Spleen (tissue), 11 donors: Measurements from ENCODE around the gene MRPS26. TPM values are rescaled to one million over a fixed set of nuclear protein-coding genes. Genes with fewer than 3 reads are reported as not detected.
"Not testable (repeated sequence)": the region's sequence is repeated elsewhere in the genome, so short reads cannot be mapped to it uniquely, and the experiment has no call there.

ENCODE experiments used
- DNase-seq: peaks from one replicate; pipeline ENCODE4 v3.0.0-alpha.2; 2020
- H3K27ac ChIP-seq, 8 donors: fragments of 200-600 bp; sonication (generic) in 7 of 8; 1 replicate in 4 of 8; 2 replicates in 4 of 8; pipeline versions ENCODE4 v1.5.0 to v1.8.0; 2016 to 2021; ENCODE audit warnings: inconsistent platforms in 4 of 8, mild to moderate bottlenecking in 4 of 8, moderate library complexity in 1 of 8
- H3K27me3 ChIP-seq, 7 donors: fragments of 200-600 bp; sonication (generic) in 6 of 7; replicated peaks in 1 of 7; 1 replicate in 4 of 7; 2 replicates in 3 of 7; pipeline versions ENCODE4 v1.5.0 to v1.8.0; 2016 to 2021; ENCODE audit warnings: inconsistent platforms in 3 of 7, mild to moderate bottlenecking in 1 of 7
- H3K36me3 ChIP-seq, 6 donors: fragments of 200-600 bp; sonication (generic) in 5 of 6; 1 replicate in 4 of 6; 2 replicates in 2 of 6; pipeline versions ENCODE4 v1.5.0 to v1.8.0; 2016 to 2021; ENCODE audit warnings: inconsistent platforms in 2 of 6
- H3K4me1 ChIP-seq, 6 donors: fragments of 200-600 bp; sonication (generic) in 5 of 6; 1 replicate in 3 of 6; 2 replicates in 3 of 6; pipeline versions ENCODE4 v1.5.0 to v1.8.0; 2016 to 2021; ENCODE audit warnings: inconsistent platforms in 3 of 6
- H3K4me3 ChIP-seq, 8 donors: fragments of 200-600 bp; sonication (generic) in 7 of 8; 1 replicate in 4 of 8; 2 replicates in 4 of 8; pipeline versions ENCODE4 v1.5.0 to v1.8.0; 2016 to 2021; ENCODE audit warnings: inconsistent platforms in 4 of 8, mild to moderate bottlenecking in 4 of 8, moderate library complexity in 2 of 8
- H3K9me3 ChIP-seq, 8 donors: fragments of 200-600 bp; sonication (generic) in 7 of 8; 1 replicate in 4 of 8; 2 replicates in 4 of 8; pipeline versions ENCODE4 v1.5.0 to v1.8.0; 2016 to 2021; ENCODE audit warnings: inconsistent platforms in 4 of 8
- CTCF ChIP-seq, 11 experiments: fragments of 200-600 bp in 7 of 11; fragments of 450-650 bp in 4 of 11; sonication (generic) in 4 of 11; IDR thresholded peaks in 8 of 11; conservative IDR thresholded peaks in 3 of 11; 1 replicate in 7 of 11; 2 replicates in 4 of 11; pipeline versions ENCODE4 v1.4.0 to v1.8.0; 2016 to 2021; ENCODE audit warnings: antibody characterized with exemption in 11 of 11, inconsistent platforms in 4 of 11, mild to moderate bottlenecking in 1 of 11
- POLR2A ChIP-seq, 3 donors: fragments of 450-650 bp; IDR thresholded peaks; one replicate each; pipeline ENCODE4 v1.5.1; 2017; ENCODE audit warnings: antibody characterized with exemption in 3 of 3, mild to moderate bottlenecking in 1 of 3
- POLR2AphosphoS5 ChIP-seq, 3 donors: sonication (generic); formaldehyde crosslinking; IDR thresholded peaks; one replicate each; pipeline ENCODE4 v1.5.1; 2017; ENCODE audit warnings: antibody characterized with exemption in 3 of 3
- WGBS, 5 donors: extraction: QIAGEN DNeasy Blood & Tissue Kit in 3 of 5; methylation state at CpG; one replicate each; pipeline versions ENCODE4 v1.1.5 to v1.1.7; 2013 to 2018; 5-methylcytosine and 5-hydroxymethylcytosine counted together
- intact Hi-C: fragments of 100-400 bp; cut with DNase I; formaldehyde crosslinking; loops from one replicate; pipeline ENCODE4 v1.15.0; 2023; ENCODE audit warnings: low total_unique reads
- polyA plus RNA-seq, 3 donors: library from polyadenylated mRNA; stranded (reverse); fragments of 200-250 nt; gene quantifications; one replicate each; pipeline ENCODE4 v1.2.1, GENCODE V29; 2013
- total RNA-seq, 7 donors: library from RNA; depleted of rRNA in 3 of 7; stranded (reverse); fragments of >200 nt in 3 of 7; fragmentation: NEBNext Ultra II Directional in 4 of 7; extraction: Animal tissue kit (Norgen Biotek cat#: 25700) in 4 of 7; gene quantifications; one replicate each; pipeline versions ENCODE4 v1.1.0 to v1.2.1, GENCODE V29; 2016 to 2021
- donor health status: healthy with polysubstance abuse.
- donor health status: DM: no; HTN: no; CAD: no; lungs with moderate emphysema.
- donor health status: DM: no; HTN: no; CAD: no.
- donor health status: Bipolar disorder and iron deficiency.
- donor health status: healthy.
- donor health status: DM: no; HTN: no; CAD: no.
- donor health status: DM: yes; HTN: yes; CAD: no.

Gene MRPS26
- total and polyA plus RNA-seq, 10 donors = 22.5 to 64.6 (median 30.8) TPM

GRCh38 chr20:3047486-3048419 is 1.9 kb downstream of the MRPS26 start:
- H3K36me3 ChIP-seq = peaks cover 0 to 31% (median 19%) of the 10 kb centered on the region in 6 donors
- peaks cover 7 to 29% (median 23%) of the 10 kb centered on the region in 6 donors for H3K4me1 ChIP-seq
- no peak for DNase-seq
- no peaks in the 10 kb centered on the region for H3K9me3 ChIP-seq
- no peaks in the 10 kb centered on the region for H3K27me3 ChIP-seq
- H3K4me3 ChIP-seq = peak overlapping the region in 2 of 8 donors; percentile 99
- intact Hi-C loops = no loop called here
- no peak overlapping the region for H3K27ac ChIP-seq
- 86 to 90% (median 87%) methylated on average over 13 to 14 of the region's 14 CpGs for WGBS, 5 donors
- no peak for TF ChIP-seq POLR2A (IDR thresholded peaks at IDR 0.05)
- no peak for TF ChIP-seq POLR2AphosphoS5 (IDR thresholded peaks at IDR 0.05)
- no peak for TF ChIP-seq CTCF (IDR thresholded peaks at IDR 0.05 in 8 of 11, conservative IDR thresholded peaks at IDR 0.05 in 3 of 11)

- Histone ChIP-seq H3K27ac (no peak overlapping the region), H3K4me1 (peaks cover 7 to 18% (median 14%) of the 10 kb centered on the region in 6 donors), H3K9me3 (no peaks in the 10 kb centered on the region), H3K4me3 (no peak overlapping the region), H3K36me3 (peaks cover 0 to 31% (median 19%) of the 10 kb centered on the region in 6 donors), H3K27me3 (no peaks in the 10 kb centered on the region)
- 72 to 82% (median 78%) methylated on average over 7 of the region's 7 CpGs for WGBS, 5 donors
- intact Hi-C loops = loop anchor here (5.0 to 10.0 kb wide), 2 partner anchors 61 to 263 kb away; no protein-coding TSS in a partner anchor
- TF ChIP-seq CTCF (IDR thresholded peaks at IDR 0.05 in 8 of 11, conservative IDR thresholded peaks at IDR 0.05 in 3 of 11) (no peak), POLR2AphosphoS5 (IDR thresholded peaks at IDR 0.05) (no peak), POLR2A (IDR thresholded peaks at IDR 0.05) (no peak)
- DNase-seq = no peak
Measured at GRCh38 chr20:3051385-3052019, 5.7 kb downstream of the MRPS26 start.

- Histone ChIP-seq H3K4me1 (no peaks in the 10 kb centered on the region), H3K9me3 (no peaks in the 10 kb centered on the region), H3K27me3 (no peaks in the 10 kb centered on the region), H3K4me3 (no peak overlapping the region), H3K27ac (no peak overlapping the region), H3K36me3 (no peaks in the 10 kb centered on the region)
- DNase-seq = peak; percentile 30
- 83 to 100% (median 87%) methylated on average over 1 to 3 of the region's 3 CpGs for WGBS, 5 donors
- intact Hi-C loops = loop anchor here (10.0 kb wide), 1 partner anchor 255 kb away; no protein-coding TSS in a partner anchor
- no peak for TF ChIP-seq POLR2A (IDR thresholded peaks at IDR 0.05)
- no peak for TF ChIP-seq POLR2AphosphoS5 (IDR thresholded peaks at IDR 0.05)
- no peak for TF ChIP-seq CTCF (IDR thresholded peaks at IDR 0.05 in 8 of 11, conservative IDR thresholded peaks at IDR 0.05 in 3 of 11)
Measured at GRCh38 chr20:3059489-3059888, 13.6 kb downstream of the MRPS26 start.

GRCh38 chr20:3064119-3064518 is 18.3 kb downstream of the MRPS26 start:
- H3K4me1 ChIP-seq, intact Hi-C loops, H3K9me3 ChIP-seq, H3K36me3 ChIP-seq, H3K27ac ChIP-seq, H3K27me3 ChIP-seq, H3K4me3 ChIP-seq: not testable (repeated sequence)
- DNase-seq = peak; percentile 30
- WGBS, 5 donors = 74 to 85% (median 82%) methylated on average over 6 of the region's 6 CpGs
